HEK293 (cell line): ENCODE measurements around the gene TSPAN13.
A peak's percentile ranks its signal among the peaks of the same experiment; 100 is the strongest.
"Not testable (repeated sequence)": the region's sequence is repeated elsewhere in the genome, so short reads cannot be mapped to it uniquely, and the experiment has no call there.

Source experiments
- CTCF ChIA-PET: fragments of 350-600 bp; formaldehyde crosslinking; extraction: SDS; loops from one replicate; lab custom pipeline; 2021; ENCODE audit warnings: antibody characterized with exemption; lab: Yijun Ruan, JAX
- POLR2A ChIA-PET: fragments of 300-600 bp; formaldehyde crosslinking; extraction: SDS; loops from one replicate; lab custom pipeline; 2020; ENCODE audit warnings: antibody characterized with exemption, inconsistent platforms; lab: Yijun Ruan, JAX
- H3K27ac ChIP-seq: fragments of 200-500 bp; sonication (Bioruptor generic); 2 replicates; pipeline ENCODE4 v1.5.1; 2014; ENCODE audit warnings: low read depth, low read length, control low read depth, inconsistent platforms; ENCODE audit errors: extremely low read depth
- H3K36me3 ChIP-seq, 2 experiments: fragments of 200-500 bp in 1 of 2; sonication (Bioruptor generic) in 1 of 2; 1 replicate in 1 of 2; 2 replicates in 1 of 2; pipeline ENCODE4 v1.5.1; 2014 to 2017; ENCODE audit warnings: inconsistent platforms in 2 of 2, low read length in 2 of 2; ENCODE audit not compliant: control insufficient read depth in 2 of 2, insufficient read depth in 1 of 2
- H3K4me1 ChIP-seq: fragments of 200-500 bp; sonication (Bioruptor generic); 2 replicates; pipeline ENCODE4 v1.5.1; 2014; ENCODE audit warnings: mild to moderate bottlenecking, low read length, inconsistent platforms; ENCODE audit not compliant: control insufficient read depth, insufficient read depth
- H3K4me3 ChIP-seq: 2 replicates; pipeline ENCODE4 v1.5.1; 2011; ENCODE audit warnings: low read depth, mild to moderate bottlenecking, control low read depth, low read length, moderate library complexity
- H3K9me3 ChIP-seq: fragments of 200-500 bp; sonication (Bioruptor generic); 2 replicates; pipeline ENCODE4 v1.5.1; 2014; ENCODE audit warnings: low read depth, low read length, inconsistent platforms; ENCODE audit not compliant: control insufficient read depth, insufficient read depth
- KLF17 ChIP-seq: fragments of 450-650 bp; formaldehyde crosslinking; IDR thresholded peaks from 2 replicates; pipeline ENCODE4 v1.5.1; 2016; ENCODE audit warnings: missing biosample characterization, missing genetic modification characterization
- MEIS1 ChIP-seq: sonication (generic); formaldehyde crosslinking; IDR thresholded peaks from 2 replicates; pipeline ENCODE4 v1.8.1; 2022; ENCODE audit warnings: missing genetic modification reagents, mild to moderate bottlenecking, borderline replicate concordance
- MYNN ChIP-seq: fragments of 450-650 bp; formaldehyde crosslinking; IDR thresholded peaks from 2 replicates; pipeline ENCODE4 v1.5.1; 2016; ENCODE audit warnings: missing biosample characterization, missing genetic modification characterization, borderline replicate concordance
- PRDM1 ChIP-seq: fragments of 450-650 bp; formaldehyde crosslinking; IDR thresholded peaks from 2 replicates; pipeline ENCODE4; 2016; ENCODE audit warnings: missing biosample characterization, missing genetic modification characterization
- PRDM6 ChIP-seq: fragments of 450-650 bp; formaldehyde crosslinking; IDR thresholded peaks from 2 replicates; pipeline ENCODE4 v1.5.1; 2017; ENCODE audit warnings: missing biosample characterization, missing genetic modification characterization
- SALL2 ChIP-seq: fragments of 450-650 bp; formaldehyde crosslinking; IDR thresholded peaks from 2 replicates; pipeline ENCODE4 v1.5.0; 2017; ENCODE audit warnings: missing biosample characterization, mild to moderate bottlenecking, missing genetic modification characterization, borderline replicate concordance
- ZEB2 ChIP-seq: fragments of 450-650 bp; formaldehyde crosslinking; IDR thresholded peaks from 2 replicates; pipeline ENCODE4 v1.5.1; 2016; ENCODE audit warnings: missing biosample characterization, missing genetic modification characterization
- ZNF10 ChIP-seq: fragments of 450-650 bp; formaldehyde crosslinking; IDR thresholded peaks from 2 replicates; pipeline ENCODE4 v1.5.1; 2017; ENCODE audit warnings: missing biosample characterization, missing genetic modification characterization
- ZNF121 ChIP-seq: fragments of 450-650 bp; formaldehyde crosslinking; IDR thresholded peaks from 2 replicates; pipeline ENCODE4 v1.5.1; 2016; ENCODE audit warnings: missing biosample characterization, missing genetic modification characterization
- ZNF138 ChIP-seq: fragments of 450-650 bp; formaldehyde crosslinking; IDR thresholded peaks from 2 replicates; pipeline ENCODE4 v1.5.1; 2016; ENCODE audit warnings: missing biosample characterization, missing genetic modification characterization, borderline replicate concordance
- ZNF146 ChIP-seq: fragments of 450-650 bp; formaldehyde crosslinking; IDR thresholded peaks from 2 replicates; pipeline ENCODE4 v1.5.1; 2016; ENCODE audit warnings: missing biosample characterization, missing genetic modification characterization
- ZNF26 ChIP-seq: fragments of 450-650 bp; formaldehyde crosslinking; IDR thresholded peaks from 2 replicates; pipeline ENCODE4 v1.5.1; 2016; ENCODE audit warnings: missing biosample characterization, missing genetic modification characterization
- ZNF302 ChIP-seq: fragments of 450-650 bp; formaldehyde crosslinking; IDR thresholded peaks from 2 replicates; pipeline ENCODE4 v1.5.1; 2016; ENCODE audit warnings: missing biosample characterization, missing genetic modification characterization, low read depth
- ZNF488 ChIP-seq: fragments of 450-650 bp; formaldehyde crosslinking; IDR thresholded peaks from 2 replicates; pipeline ENCODE4 v1.5.1; 2016; ENCODE audit warnings: missing biosample characterization, missing genetic modification characterization
- ZNF558 ChIP-seq: fragments of 450-650 bp; formaldehyde crosslinking; IDR thresholded peaks from 2 replicates; pipeline ENCODE4 v1.5.1; 2016; ENCODE audit warnings: missing biosample characterization, missing genetic modification characterization
- ZNF707 ChIP-seq: fragments of 450-650 bp; formaldehyde crosslinking; IDR thresholded peaks from 2 replicates; pipeline ENCODE4 v1.5.1; 2016; ENCODE audit warnings: missing biosample characterization, missing genetic modification characterization
- ZNF76 ChIP-seq: fragments of 450-650 bp; formaldehyde crosslinking; IDR thresholded peaks from 2 replicates; pipeline ENCODE4; 2016; ENCODE audit warnings: low read depth, missing biosample characterization, missing genetic modification characterization, borderline replicate concordance

The TSPAN13 gene

GRCh38 chr7:16764942-16765341 is 11.4 kb downstream of the TSPAN13 start:
- ChIA-PET POLR2A (no interaction called here), CTCF (interaction anchor here (0.6 kb wide), 1 partner anchor 40 kb away, joined by 3 read pairs; no protein-coding TSS in a partner anchor)
- Histone ChIP-seq H3K27ac (no peak overlapping the region), H3K9me3 (no peaks in the 10 kb centered on the region), H3K36me3 (no peaks in the 10 kb centered on the region), H3K4me3 (no peak overlapping the region), H3K4me1 (peaks cover 4% of the 10 kb centered on the region)
- TF ChIP-seq ZNF707 (tag by site-specific recombination): no peak
- no peak for TF ChIP-seq ZNF488 (tag by site-specific recombination)
- no peak for TF ChIP-seq SALL2 (tag by site-specific recombination)
- no peak for TF ChIP-seq MYNN (tag by site-specific recombination)
- no peak for TF ChIP-seq MEIS1 (CRISPR knock-in tag)
- no peak for TF ChIP-seq ZNF26 (tag by site-specific recombination)
- peak; percentile 15; the same call in 1 of the 2 replicates for TF ChIP-seq ZNF121 (tag by site-specific recombination)
- no peak for TF ChIP-seq ZNF10 (tag by site-specific recombination)
- TF ChIP-seq ZEB2 (tag by site-specific recombination): no peak

GRCh38 chr7:16765436-16765859 is 11.9 kb downstream of the TSPAN13 start:
- no peak overlapping the region for H3K4me3 ChIP-seq
- POLR2A ChIA-PET: no interaction called here
- H3K27ac ChIP-seq: no peak overlapping the region
- H3K4me1 ChIP-seq: peaks cover 4% of the 10 kb centered on the region
- H3K9me3 ChIP-seq: no peaks in the 10 kb centered on the region
- CTCF ChIA-PET: interaction anchor here (0.6 kb wide), 2 partner anchors 40 to 79 kb away, joined by 3 to 5 read pairs; no protein-coding TSS in a partner anchor
- H3K36me3 ChIP-seq: no peaks in the 10 kb centered on the region
- TF ChIP-seq ZNF146 (tag by site-specific recombination): no peak
- TF ChIP-seq KLF17 (tag by site-specific recombination): no peak
- TF ChIP-seq ZNF138: no peak
- TF ChIP-seq ZNF302 (tag by site-specific recombination): no peak
- peak; percentile 51; the same call in 1 of the 2 replicates for TF ChIP-seq PRDM6 (tag by site-specific recombination)
- no peak for TF ChIP-seq ZNF76 (tag by site-specific recombination)
- TF ChIP-seq PRDM1 (tag by site-specific recombination): 0 out of 2 replicates have a peak, but pooled peaks have one; percentile 21
- TF ChIP-seq ZNF558: no peak

GRCh38 chr7:16769994-16770393 is 16.4 kb downstream of the TSPAN13 start:
- not testable (repeated sequence) for H3K36me3 ChIP-seq, H3K9me3 ChIP-seq, H3K4me3 ChIP-seq, H3K27ac ChIP-seq
- ChIA-PET CTCF (interaction anchor here (1.0 to 1.3 kb wide), 2 partner anchors 15 to 17 kb away, joined by 3 to 7 read pairs; no protein-coding TSS in a partner anchor), POLR2A (interaction anchor here (1.6 kb wide), 1 partner anchor 16 kb away, joined by 9 read pairs; the partner anchor contains the start of gene TSPAN13)
- peaks cover 16% of the 10 kb centered on the region for H3K4me1 ChIP-seq
